PFSK-1 (cell line): ENCODE data around the gene SYNJ2.

Source experiments
- FOXP2 ChIP-seq: optimal IDR thresholded peaks from 2 replicates; pipeline ENCODE3; 2011; ENCODE audit warnings: borderline replicate concordance, control low read depth, inconsistent platforms; ENCODE audit not compliant: insufficient read depth; ENCODE audit errors: extremely low read length, extremely low read depth
- POLR2AphosphoS5 ChIP-seq: IDR thresholded peaks from 2 replicates; pipeline ENCODE4 v1.6.1; 2012; ENCODE audit warnings: low read depth, mild to moderate bottlenecking, control low read depth, low read length, moderate library complexity
- REST ChIP-seq, 2 experiments: IDR thresholded peaks; 2 replicates each; pipeline versions ENCODE4 v1.6.1 to v1.8.0; 2011 to 2012; ENCODE audit warnings: low read depth in 2 of 2, low read length in 2 of 2, control low read depth in 1 of 2, inconsistent platforms in 1 of 2, mild to moderate bottlenecking in 1 of 2, moderate library complexity in 1 of 2; ENCODE audit not compliant: insufficient read depth in 1 of 2
- SIN3A ChIP-seq: IDR thresholded peaks from 2 replicates; pipeline ENCODE4 v1.6.1; 2012; ENCODE audit warnings: mild to moderate bottlenecking, low read length, moderate library complexity, borderline replicate concordance; ENCODE audit not compliant: insufficient read depth
- TAF1 ChIP-seq: IDR thresholded peaks from 2 replicates; pipeline ENCODE4 v1.6.1; 2012; ENCODE audit warnings: low read length, control low read depth, borderline replicate concordance; ENCODE audit not compliant: insufficient read depth

SYNJ2 gene

GRCh38 chr6:157956171-157956730 lies 25.4 kb upstream of the SYNJ2 start:
- no peak for TF ChIP-seq REST (IDR thresholded peaks at IDR 0.05; ENCODE audit: insufficient read depth in 1 of 2, low read depth in 2 of 2, low read length in 2 of 2)
- no peak for TF ChIP-seq TAF1
- TF ChIP-seq SIN3A = no peak
- no peak for TF ChIP-seq FOXP2
- no peak for TF ChIP-seq POLR2AphosphoS5

DNA sequence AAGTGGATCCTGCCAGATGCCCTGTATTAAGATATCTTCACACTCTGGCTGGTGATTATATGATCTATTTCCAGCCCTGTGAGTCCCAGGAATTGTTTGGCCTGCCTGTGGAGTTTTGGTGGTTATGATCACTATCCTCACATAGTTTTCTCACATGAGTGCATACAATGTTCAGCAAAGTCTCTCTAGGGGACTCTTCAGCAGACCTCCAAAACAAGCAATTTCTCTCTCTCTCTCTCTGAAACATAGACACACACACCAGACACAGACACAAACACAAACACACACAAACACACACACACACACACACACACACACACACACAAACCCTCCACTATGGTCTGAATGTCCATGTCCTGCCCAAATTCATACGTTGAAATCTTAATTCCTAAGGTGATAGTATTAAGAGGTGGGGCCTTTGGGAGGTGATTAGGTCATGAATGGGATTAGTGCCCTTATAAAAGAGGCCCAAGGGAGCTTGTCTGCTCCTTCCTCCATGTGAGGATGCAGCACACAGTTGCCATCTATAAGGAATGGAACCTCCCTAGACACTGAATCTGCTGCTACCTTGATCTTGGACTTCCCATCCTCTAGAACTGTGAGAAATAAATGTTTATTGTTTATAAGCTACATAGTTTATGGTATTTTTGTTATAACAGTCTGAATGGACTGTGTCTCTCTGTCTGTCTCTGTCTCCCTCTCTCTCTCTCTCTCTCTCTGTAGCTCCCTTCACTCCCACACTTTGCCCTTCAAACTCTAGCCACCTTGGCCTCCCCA lies 22.0 kb upstream of the SYNJ2 start:
- no peak for TF ChIP-seq FOXP2
- TF ChIP-seq SIN3A = no peak
- no peak for TF ChIP-seq POLR2AphosphoS5
- TF ChIP-seq TAF1 = no peak
- no peak for TF ChIP-seq REST (IDR thresholded peaks at IDR 0.05; ENCODE audit: insufficient read depth in 1 of 2, low read depth in 2 of 2, low read length in 2 of 2)

DNA sequence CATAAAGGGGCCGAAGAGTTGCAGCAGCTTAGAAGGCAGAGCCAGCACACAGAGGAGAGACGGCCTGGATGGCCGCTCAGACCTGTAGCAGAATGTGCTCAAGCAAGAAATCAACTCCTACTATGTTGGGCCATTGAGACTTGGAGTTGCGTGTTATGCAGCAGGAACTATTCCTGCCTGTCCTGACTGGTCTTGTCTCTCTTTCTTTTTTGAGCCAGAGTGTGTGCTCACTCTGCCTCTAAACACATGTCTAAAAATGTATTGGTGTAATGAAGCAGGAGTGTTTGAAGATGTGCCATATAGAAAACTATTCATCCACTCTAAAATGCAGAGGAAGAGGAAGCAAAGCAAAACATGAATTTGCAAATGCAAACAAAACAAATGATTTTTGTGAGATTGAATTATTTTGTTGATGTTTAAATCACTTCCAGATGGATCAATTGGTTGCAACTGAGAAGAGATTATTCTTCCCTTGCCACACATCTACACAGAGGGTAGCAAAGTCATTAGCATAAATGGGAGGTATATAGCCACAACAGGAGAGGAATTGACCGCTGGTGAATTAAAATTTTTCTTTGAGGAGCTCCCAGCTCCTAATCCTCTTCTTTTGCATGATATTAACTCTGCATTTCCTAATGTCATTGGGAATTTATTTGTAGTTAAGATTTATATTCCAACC lies 20.4 kb upstream of the SYNJ2 start:
- no peak for TF ChIP-seq SIN3A
- TF ChIP-seq POLR2AphosphoS5 = no peak
- no peak for TF ChIP-seq FOXP2
- TF ChIP-seq REST (IDR thresholded peaks at IDR 0.05; ENCODE audit: insufficient read depth in 1 of 2, low read depth in 2 of 2, low read length in 2 of 2) = no peak
- no peak for TF ChIP-seq TAF1

DNA sequence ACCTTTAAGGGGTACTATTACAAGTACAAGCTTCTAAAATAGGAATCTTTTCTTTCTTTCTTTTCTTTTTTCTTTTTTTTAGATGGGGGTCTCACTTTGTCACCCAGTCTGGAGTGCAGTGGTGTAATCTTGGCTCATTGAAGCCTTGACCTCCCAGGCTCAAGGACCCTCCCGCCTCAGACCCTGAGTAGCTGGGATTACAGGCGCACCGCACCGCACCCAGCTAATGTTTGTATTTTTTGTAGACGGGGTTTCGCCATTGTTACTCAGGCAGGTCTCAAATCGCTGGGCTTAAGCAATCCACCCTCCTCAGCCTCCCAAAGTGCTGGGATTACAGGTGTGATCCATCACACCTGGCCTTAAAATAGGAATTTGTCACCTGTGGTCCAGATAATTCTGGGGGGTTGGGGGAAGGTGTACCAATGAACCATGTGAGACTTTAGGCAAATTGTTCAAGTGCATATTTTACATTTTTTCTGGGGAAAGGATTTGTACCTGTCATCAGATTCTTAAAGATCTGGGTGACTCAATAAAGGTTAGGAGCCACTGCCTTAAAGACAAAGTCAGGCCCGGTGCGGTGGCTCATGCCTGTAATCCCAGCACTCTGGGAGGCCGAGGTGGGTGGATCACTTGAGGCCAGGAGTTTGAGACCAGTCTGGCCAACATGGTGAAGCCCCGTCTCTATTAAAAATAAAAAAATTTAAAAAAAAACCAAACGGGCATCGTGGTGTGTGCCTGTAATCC lies 19.7 kb upstream of the SYNJ2 start:
- TF ChIP-seq SIN3A = no peak
- TF ChIP-seq REST (IDR thresholded peaks at IDR 0.05; ENCODE audit: insufficient read depth in 1 of 2, low read depth in 2 of 2, low read length in 2 of 2) = no peak
- no peak for TF ChIP-seq TAF1
- TF ChIP-seq FOXP2 = no peak
- TF ChIP-seq POLR2AphosphoS5 = no peak
